DMS114 treated with DMSO at 0.1 percent for 48 hours (cell line): ENCODE results near the gene IQGAP3.

Source experiments
- DNase-seq: peaks from one replicate; lab custom pipeline; 2025; ENCODE audit not compliant: unreplicated experiment; lab: John Stamatoyannopoulos, UW

The IQGAP3 gene

DNA sequence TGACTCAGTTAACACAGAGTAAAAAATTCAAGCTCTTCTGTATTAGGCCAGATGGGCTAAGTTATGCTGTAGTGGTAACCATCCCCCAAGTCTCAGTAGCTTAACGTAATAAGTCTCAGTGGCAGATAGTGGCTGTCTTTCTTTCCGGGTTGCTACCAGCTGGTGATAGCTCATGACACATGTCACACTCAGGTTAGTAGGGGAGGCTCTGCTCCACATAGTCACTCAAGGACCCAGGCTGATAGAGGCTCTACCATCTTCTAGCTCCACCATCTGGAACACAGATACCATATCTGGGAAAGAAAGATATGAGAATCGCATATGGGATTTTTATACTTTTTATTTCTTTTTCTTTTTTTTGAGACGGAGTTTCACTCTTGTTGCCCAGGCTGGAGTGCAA is 55.5 kb downstream of the IQGAP3 start:
- DNase-seq: no peak

DNA sequence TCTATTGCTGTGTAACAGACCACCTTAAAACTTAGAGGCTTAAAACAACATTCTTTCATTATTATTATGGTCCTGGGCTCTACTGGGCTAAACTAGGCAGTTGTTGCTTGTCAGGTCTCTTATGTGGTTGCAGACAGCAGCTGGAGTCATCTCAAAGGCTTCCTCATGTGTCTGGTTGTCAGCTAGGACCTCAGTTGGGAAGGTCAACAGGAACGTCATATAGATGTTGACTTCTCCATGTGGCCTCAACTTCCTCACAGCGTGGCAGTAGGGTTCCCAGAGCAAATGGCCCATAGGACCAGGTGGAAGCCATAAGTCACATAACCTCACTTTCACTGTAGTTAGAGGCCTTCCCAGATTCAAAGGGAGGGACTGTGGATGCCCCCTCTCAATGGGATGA is 56.4 kb downstream of the IQGAP3 start:
- DNase-seq: no peak

DNA sequence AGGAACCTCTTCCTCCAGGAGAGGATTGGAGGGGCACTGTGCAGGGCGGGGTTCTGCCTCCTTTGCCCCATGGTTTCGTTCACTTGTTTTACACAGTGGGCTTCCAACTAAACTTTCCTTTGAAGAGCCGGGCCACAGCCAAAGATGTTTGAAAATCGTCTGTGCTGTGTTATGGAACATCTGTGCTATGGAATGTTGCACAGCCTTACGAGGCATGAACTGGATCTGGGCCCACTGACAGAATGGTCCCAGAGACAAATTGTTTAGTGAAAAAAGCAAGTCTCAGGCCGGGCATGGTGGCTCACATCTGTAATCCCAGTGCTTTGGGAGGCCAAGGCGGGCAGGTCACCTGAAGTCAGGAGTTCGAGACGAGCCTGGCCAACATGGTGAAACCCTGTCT is 59.2 kb downstream of the IQGAP3 start:
- no peak for DNase-seq

DNA sequence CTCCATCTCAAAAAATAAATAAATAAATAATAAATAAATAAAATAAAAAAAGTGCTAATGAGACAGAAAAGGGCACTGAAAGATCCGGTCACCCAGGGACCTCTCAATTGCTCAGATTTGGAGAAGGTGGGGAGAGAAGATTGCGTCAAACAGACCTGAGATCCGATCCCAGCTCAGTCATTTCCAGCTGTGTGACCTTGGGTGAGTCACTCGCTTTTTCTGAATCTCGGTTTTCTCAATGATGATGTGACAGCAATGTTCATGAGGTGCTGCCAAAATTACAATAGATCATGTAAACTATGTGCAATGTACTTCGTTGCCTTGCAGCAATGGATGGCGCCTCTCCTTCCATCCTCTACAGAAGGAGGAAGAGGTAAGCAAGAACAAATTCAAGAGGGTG is 60.7 kb downstream of the IQGAP3 start:
- no peak for DNase-seq

DNA sequence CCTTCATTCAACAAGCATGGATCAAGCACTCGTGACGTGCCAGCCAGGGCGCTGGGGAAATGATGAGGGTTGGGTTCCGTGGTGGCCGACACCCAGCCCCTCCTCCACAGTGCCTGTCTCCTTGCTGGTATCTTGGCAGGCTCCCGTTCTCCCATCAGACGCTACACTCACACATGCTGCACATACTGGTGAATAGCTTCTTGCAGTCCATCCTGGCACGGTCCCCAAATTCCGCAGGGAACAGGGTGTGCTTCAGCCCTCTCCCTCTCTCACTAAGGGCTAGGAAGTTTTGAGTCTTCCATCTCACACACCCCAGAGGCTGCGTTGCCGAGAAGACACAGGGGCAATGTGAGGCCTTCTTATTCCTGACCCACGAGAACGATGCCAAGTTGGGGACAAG is 61.7 kb downstream of the IQGAP3 start:
- DNase-seq: no peak

DNA sequence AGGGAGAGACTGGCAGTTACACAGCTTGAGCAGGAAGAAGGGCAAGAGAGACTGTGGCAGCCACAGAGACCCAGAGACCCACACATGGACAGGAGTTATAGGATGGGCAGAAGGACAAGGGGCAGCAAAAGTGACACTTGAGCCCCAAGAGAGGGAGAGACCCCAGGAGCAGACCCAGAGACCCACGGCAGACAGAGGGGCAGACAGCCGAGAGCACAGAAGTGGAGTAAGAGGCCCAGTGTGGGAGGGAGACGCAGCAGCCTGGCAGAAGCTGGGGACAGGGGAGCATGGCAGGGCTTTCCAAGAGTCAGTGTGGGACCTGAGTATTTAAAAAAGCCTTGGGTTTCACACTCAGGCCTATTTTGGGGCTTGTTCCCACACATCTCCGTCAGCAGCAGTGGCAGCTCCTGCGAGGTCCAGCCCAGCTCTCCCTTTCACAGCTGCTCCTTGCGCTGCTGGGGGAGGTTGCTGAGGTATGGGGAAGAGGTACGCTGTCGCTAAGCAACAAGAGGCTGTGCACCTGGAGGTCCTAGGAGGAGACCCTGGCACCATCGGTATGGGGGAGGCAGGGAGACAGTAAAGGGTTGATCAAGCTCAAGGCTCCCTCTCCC is 62.8 kb downstream of the IQGAP3 start:
- DNase-seq: no peak

DNA sequence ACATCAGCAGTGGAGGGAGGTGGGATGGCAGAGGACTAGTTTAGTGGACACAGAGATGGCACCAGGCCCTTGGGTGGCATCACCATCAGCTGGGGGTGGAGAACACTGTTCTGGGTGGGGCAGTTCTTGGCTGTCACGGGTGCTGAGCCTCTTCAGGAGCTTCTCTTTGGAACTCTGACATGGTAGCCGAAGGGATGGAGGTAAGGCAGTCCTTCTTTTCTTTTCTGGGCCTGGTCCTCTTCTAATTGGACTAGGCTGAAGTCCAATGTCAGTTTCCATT is 63.5 kb downstream of the IQGAP3 start:
- no peak for DNase-seq

DNA sequence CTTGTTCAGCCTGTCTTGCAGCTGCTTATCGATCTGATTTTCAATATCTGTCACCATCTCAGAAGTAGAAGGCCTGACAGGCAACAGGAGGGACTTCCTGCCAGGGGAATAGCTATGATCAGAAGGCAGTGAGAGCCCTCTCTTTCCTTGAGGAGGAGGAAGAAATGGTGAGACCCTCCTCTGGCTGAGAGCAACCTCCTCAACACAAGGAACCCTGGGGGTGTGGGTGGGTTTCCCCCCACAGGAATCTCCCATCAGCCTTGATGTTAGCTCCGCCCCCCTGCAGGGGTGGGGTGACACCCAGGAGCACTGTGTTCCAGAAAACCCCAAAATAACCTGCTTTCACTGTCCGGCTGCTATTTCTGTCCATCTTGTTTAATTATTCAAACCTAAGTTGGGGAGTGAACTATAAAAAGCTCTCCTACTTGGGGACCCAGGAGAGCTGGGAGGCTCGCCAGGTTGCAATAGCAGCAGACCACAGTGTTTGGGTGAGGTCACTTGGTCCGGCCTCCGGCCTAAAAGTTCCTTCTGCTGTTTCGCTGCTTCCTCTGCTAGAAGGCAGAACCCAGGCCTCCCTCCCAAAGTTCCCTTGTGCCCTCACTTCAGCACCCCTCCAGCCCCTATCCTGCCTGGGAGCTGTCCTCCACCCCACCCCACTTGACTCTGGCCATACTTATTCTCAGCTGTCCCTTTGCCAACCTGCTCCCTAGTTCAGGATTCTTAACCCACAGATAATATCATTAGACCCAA is 64.0 kb downstream of the IQGAP3 start:
- no peak for DNase-seq

DNA sequence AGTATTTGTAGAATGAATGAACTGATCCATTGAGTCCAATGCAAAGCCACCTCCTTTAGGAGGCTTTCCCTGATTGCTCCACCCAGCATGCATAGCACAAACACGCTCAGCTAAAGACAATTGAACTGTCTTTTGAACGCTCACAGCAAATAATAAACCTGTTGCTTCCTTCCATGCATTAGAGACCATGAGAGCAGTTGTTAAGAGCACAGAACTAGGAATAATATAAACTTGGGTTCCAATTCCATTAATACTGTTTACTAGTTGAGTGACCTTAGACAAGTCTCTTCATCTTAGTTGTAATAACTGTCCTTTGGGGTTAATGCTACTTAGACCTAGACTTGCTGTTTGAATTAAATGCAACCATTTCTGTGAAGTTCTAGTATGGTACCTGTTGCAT is 65.9 kb downstream of the IQGAP3 start:
- DNase-seq: no peak

DNA sequence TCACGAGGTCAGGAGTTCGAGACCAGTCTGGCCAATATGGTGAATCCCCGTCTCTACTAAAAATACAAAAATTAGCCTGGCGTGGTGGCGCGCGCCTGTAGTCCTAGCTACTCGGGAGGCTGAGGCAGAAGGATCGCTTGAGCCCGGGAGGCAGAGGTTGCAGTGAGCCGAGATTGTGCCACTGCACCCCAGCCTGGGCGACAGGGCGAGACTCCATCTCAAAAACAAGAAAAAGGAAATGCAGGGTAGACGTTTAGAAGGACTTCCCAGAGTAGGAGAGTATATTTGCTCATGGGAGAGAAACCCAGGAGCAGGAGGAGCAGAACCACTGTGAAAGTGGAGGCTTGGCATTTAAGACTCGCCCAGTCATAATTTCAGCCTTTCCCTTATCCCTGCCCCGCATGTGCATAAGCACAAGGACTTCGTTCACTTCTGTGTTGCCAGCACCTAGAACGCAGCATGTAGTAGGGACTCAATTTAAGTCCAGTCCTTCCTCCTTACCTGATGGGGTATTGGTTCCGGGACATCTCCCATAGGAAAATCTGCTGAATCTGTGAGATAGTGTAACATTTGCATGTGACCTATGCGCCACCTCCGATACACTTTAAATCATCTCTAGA is 66.6 kb downstream of the IQGAP3 start:
- DNase-seq: no peak

DNA sequence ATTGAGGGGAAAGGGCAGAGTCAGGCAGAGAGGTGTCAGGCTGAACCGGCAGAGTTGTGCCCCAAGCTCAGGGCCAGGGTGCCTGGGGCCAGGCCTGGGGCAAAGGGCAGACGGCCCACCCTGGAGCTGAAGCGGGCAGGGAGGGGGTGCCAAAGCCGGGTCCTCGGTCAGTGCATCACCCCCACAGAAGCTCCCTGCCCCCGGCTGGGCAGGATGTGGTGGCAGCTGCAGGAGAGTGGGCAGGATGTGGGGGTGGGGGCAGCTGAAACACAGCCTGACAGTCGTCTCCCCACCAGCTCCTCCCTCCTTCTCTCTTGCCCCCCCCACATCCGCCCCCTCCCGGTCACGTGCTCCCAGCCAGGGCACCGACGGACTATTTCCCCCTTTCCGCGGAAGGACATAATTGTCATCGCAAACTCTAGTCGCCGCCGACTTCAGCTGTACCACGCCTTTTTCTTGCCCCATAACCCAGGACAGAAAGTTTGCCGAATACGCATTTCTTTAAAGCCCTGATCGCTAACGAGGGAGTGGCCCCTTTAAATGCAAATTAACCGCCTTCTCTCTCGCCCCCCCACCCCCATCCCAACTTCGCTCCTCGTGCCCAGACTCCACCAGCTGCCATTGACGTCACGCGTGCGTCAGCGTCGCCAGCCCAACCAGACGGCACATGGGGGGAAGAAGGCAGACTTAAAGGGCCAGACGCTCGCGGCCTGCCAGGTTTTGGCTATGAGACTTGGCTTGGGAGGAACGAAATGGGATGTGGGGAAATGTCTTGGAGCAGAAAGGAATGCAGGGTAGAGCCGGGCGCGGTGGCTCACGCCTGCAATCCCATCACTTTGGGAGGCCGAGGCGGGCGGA is 67.3 kb downstream of the IQGAP3 start:
- peak; percentile 97 for DNase-seq

DNA sequence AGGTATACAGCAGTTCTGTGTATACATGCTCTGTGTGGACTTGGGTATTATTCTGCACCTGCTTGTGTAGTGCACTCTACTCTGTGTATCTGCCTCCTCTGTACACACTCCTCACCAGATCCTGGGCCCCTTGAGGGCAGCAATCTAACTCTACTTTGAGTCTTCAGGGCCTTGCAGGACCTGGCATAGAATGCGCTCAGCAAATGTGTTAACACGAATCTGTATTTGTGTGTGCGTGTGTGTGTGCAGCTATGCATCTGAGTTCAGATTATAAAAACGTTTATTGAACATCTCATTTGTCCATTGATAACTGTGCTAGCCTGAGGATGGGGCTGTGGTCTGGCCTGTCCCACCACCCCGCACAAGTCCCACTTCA is 67.9 kb downstream of the IQGAP3 start:
- no peak for DNase-seq

DNA sequence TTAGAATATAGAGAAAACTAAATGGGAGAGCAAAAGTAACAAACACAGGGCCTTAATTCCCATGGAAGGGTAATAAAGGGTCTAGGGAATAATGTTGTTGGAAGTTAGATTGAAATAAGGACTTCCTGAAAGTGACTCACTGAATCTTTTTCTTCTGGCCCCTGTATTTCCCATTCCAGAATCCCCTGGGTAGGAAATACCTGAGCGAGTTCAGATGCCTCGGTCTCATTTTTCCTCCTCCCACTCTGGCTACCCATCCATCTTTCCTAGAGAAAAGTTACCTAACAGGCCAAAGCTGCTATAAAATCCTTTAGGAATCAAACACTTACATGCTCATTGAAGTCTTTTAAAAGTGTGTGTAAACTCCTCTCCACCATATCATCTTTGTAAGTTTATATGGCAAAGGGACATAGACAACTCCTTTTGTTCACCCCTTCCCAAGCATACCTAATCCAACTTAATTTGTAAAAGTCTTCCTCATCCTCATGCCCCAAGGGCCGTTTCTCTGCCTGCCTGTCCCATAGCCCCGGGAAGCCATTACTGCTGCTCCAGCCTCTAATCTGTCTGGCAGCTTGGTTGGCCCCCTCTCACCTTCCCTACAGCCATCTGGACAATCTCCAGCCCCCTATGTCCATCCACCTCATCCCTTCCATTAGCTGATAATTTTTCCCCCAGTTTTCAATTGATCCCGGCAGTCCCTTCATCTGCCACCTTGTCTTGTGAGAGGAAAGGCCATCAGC is 68.5 kb downstream of the IQGAP3 start:
- no peak for DNase-seq

DNA sequence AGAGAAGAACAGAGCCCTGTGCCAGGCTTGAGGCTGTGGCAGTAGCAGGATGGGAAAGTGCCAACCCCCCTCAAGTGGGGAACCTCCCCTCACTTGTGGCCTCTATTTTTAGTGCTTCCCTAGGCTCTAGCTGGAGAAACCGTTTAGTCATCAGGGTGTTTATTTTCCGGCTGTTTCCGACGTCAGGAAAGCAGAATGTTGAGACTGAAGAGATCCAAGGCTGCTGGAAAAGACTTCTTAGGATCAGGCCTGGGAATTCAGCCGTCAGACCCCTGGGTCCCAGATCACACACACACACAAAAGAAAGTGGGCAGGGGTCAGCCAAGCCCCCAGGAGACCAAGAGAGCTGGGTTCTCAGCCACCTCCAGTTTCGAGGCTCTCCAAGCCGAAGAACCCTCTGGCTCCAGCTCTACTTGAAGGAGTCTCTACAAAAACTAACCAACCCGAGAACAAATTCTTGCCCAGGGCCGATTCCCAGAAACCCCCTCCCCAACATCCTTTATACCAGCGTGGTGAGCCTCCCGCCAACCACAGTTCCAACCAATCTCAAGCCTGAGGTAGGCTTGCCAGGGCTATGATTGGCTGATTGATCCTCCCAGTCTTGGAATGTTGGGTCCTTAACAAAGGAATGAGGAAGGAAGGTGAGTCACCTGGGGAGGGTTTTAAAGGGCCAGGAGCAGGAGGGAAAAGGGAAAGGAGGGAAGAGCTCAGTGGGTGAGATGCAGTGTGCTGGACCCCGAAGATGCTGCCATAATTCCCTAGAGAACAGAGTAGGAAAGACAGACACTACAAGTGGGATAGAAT is 69.3 kb downstream of the IQGAP3 start:
- no peak for DNase-seq

DNA sequence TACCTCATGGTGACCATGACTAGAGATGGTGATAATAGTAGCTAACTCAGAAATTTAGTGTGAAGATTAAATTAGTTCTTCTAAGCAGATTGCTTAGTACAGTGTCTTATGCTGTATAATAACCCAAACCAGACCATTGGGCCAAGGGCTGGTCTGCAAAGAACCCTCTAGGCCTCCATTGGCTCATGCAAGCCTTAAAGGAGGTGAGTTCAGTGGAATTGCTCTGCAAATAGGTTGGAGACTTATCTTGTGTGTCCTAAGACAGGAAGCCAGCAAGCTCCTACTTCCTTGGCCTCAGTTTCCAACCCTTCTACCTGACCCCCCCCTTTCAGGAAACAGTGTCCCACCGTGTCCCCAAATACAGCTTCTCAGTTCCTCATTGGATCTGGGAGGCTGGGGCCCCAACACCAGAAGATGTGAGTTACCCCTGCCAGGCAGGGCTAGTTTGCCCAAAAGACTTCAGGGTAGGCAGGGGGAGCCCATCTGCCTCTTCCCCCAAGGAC is 69.9 kb downstream of the IQGAP3 start:
- no peak for DNase-seq

DNA sequence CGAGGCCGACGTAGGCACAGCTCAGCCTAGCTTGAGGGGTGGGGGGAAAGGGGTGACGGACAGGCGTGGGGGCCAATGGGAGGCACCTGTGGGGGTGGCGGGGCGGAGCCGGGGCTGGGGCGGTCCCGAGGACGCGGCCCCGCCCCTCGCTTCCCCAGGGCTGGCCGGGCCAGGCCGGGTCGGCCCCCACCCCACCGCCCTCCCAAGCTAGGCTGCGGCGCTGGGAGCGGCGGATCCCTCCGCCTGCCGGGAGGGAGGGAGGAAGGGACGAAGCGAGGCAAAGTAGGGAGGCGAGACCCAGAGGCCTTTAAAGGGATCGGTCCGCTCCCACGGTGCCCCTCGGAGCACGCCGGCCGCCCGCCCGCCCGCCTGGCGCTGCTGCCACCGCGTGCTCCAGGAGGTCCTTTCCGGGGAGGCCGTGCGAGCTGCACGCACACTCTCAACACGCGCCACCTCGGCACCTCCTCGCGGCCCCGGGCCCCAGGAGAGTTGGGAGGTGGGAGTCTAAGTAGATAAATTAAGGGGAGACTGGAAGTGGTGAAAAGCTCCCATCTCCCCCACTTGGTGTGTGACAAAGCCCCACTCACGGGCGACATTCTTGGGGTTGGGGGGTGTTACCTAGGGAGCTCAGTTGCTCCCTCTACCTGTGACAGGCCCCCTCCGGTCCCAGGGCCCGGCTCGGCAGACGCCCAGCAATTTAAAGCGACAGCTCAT is 71.4 kb downstream of the IQGAP3 start:
- peak; percentile 97 for DNase-seq

DNA sequence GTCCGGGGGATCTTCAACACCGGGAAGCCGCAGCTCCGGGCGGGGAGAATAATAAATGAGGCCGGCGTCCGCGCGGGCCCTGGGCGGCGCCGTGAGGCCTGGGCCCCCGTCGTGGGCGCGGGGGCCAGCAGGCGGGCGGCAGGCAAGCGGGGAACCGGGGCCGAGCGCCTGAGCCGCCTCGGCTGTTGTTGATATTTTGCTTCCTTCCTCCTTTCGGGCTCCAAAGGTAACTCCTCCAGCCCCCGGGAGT is 71.9 kb downstream of the IQGAP3 start, which contains the start of gene MEF2D:
TSS of gene MEF2D (minus strand) at position 233 of the 250 bp plus-strand sequence. CDS start 17,483 bp downstream, outside the sequence.
- DNase-seq: no peak

DNA sequence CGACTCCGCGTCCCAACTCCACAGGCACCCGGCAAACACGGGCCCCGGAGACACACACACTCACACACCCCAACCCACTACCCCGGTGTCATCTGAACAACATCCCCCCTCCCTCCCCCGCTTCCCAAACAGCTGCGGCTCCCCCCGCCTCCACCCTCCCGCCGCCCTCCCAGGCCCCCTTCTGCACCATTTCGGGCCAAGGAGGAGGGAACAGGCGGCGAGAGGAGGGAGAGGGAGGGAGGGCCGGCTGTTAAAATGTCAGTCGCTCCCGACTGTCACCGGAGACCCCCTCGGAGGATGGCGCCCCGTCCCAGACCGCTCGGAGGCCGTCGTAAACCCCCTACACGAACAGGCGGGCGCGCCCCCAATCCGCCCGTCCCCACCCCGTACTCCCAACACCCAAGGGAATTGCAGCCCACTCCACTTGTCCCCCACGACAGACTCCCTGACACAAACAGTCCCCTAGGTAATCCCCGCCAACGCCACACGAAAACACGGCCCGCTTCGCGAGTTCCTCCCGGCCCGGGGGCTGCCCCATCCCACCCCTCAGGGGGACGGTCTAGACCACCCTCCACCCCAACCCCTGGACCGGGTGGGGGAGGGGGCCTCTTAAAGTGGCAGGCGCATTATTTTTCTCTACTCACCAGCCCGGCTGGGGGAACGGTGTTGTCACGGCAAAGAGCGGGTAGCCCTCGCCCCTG is 72.4 kb downstream of the IQGAP3 start:
- no peak for DNase-seq

DNA sequence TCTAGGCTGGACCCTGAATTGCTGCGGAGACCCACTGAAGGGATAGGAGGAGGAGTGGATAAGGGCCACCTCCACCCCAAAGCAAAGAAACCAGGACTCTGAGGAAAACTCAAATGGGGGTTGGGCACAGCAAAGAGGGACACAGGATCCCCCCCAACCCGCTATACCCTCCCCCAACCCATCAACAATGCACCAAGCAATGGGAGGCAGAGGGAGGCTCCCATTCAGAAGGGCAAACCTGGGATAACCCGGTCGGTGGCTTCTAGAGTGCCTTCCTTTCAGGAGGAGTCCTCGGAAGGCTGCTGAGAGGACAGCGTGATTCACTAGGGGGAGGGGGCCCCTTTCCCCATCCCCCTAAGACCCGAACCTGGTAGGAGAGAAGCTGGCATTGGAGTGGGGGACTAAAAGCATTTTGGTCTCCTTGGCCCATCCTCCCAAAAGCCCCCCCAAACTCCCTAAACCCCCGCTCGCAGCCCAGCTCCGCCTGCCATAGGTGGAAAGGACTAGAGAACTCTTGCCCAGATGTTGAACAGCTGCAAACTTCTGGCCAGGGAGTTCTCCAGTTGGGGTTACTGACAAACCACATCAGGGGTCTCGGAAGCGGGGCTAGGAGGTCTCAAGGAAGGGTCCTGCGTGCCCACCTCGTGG is 73.0 kb downstream of the IQGAP3 start:
- DNase-seq: no peak
